Stimulated activated CD4-positive, alpha-beta T cell treated with anti-CD3 and anti-CD28 coated beads, TNF-alpha, amount 100 ng/mL, for 1 hour (primary cell): Measurements from ENCODE around the gene NPHP4.

ENCODE experiments used
- DNase-seq, 3 donors: peaks; one replicate each; pipeline ENCODE4 v3.0.0-alpha.2; 2020; ENCODE audit warnings: low read depth in 3 of 3, low spot score in 1 of 3

Gene NPHP4

DNA sequence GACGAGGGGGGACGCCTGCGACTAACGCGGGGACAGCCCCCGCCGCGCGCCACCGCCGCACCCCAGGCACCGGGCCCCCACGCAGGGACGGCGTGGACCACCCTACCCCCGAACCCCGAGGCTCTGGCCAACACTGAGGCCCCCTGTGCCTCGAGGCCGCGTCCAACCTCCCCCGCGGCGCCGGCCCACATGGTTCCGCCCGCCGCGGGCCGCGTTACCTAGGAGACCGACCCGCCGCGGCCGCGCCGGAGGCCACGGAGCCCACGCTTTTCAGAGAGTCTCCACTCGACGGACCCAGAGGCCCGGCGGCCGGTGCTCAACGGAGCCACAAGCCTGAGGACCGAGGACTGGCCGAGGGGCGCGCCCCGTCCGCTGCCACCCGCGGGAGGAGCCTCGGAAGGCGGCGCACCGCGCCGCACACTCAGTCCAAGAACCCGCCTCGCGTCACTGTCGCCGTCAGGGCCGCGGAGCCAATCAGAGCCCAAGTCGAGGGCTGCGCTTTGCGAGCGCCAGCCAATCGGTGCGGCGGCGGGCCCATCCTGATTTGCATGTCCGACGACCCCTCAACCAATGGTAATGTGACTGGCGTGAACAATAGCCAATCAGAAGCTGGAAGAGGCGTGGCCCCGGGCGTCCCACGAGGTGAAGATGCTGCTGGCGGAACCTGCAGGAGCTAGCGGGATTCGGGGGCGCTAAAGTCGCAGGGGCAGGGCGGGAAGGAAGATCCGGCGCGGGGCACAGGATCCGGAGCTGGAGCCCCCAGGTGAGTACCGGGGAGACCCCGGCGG lies at the start of gene NPHP4:
Gene NPHP4, minus strand, starts transcription at position 400 of the 788 bp plus-strand sequence. CDS start 6,136 bp downstream, outside the sequence.
- peak; percentile 96 to 97 (median 97) for DNase-seq

DNA sequence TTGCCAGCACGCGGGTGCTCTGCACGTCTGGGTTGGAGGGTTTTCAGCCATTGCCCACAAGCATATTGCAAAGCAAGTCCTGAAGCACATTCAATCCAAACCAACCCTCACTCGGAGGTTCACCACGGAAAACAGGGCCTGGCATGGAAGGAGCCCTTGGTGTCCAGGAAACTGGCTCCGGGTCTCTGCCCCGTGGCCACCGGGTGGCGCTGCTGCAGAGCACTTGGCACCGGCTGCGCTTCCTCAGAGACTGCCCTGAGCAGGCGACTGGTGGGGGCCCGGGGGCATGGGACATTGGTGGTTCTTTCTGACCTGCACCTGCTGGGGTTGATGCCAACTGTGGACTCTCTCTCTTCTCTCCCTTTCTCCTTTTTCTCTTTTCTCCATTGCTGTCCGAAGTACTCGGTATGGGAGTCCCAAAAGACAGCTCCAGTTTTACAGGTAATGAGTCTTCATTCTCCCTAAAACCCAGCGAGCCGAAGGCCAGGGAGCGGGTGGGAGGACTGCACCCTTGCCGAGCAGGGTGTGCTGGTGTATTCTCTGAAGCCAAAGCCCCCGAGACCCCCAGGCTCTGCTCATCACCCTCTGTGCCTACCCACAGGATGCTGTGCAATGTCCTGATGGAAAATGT lies 49.3 kb upstream of the NPHP4 start:
- DNase-seq: no peak

DNA sequence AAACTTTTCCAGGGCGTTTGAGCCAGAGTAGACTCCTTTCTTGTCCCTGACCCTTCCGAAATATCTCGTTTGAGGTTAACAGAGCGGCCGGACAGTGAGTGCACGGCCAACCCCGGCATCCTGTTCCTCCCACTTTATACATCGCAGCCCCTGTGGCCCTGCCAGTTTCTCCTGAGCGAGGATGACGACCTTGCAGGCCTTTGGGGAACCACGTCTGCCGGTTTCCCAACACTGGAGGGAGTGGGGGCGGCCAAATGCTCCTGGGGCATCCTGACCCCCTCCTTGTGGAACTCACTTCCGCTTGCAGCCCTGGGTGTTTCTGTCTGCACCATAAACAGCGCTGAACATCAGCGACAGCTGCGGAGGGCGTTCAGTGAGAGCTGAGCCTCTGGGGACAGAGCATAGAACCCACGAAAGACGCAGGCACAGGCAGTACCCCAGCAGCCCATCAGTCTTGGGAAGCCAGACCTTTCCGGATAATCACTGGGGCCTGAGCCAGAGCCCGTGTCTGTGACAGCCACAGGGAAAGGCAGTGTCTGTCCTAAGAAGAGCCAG lies 48.7 kb upstream of the NPHP4 start:
- no peak for DNase-seq

DNA sequence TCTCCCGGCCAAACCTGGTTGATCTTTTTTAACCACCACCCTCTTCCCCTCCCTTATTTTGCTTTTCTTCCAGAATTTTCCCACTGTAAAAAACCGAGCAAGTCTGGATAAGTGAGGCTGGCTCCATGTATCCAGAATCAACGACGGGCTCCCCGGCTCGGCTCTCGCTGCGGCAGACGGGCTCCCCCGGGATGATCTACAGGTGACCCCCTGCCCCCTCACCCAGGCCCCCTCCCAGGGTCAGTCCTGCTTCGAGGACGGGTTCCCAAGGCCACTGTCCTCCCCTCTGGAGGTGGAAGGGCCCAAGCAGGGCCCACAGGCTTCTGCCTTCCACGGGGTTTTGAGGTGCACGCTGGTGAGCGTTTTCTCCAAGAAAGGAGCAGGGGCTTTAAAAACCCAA lies 48.2 kb upstream of the NPHP4 start:
- no peak for DNase-seq

DNA sequence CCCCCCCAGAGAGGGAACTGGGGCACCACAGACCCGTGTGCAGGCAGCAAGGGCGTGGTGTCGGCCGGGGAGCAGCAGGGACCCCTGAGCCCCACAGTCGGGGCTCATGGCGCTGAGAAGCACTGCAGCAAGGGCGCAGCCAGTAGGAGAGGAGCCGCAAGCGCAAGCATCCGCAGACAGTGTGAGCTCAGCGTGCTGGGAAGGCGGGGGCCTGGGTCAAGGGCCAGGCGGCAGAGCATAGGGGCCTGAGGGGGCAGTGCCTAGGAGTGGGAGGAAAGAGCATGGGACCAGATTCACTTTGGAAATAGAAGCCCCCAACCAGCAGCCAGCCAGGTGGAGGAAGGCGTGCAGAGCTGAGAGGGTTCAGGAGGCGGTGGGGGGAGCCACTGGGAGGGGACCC lies 46.8 kb upstream of the NPHP4 start:
- no peak for DNase-seq

DNA sequence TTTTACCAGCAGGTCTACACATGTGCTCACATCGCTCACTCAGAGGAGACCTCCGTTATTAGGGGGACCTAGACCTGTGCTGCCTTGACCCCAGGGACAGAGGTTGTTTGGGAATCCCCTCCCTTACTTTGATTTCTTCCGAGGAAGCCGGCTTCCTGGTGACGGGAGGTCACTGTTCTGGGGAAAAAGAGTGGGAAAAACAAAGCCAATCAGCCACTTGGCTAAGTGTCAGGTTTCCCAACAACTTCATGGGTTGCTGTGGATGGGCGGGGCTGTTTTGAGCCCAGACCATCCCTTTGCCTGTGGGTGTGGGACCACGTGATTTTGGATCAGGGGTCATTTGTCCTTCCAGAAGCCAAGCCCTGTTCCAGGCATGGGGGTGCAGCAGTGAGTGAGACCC lies 46.4 kb upstream of the NPHP4 start:
- DNase-seq: no peak

DNA sequence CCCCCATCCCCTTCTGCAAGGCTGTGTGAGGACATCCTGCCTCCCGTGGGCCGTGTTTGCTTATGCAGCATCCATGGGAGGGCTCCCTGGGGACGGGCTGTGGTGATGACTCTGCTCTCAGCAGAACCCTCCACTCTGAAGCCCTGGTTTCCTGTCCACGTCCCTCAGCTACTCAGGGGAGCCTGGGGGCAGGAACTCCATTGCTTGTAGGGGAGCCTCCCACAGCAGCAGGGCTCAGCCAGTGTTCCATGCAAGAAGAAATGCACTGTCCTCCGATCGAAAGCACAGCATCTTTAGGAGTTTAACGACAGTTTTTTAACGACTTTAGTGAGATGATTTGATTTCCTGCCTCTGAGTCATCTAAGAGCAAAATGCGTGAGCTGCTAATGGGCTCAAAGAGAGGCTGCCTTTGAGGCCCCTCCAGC lies 45.1 kb upstream of the NPHP4 start:
- no peak for DNase-seq

DNA sequence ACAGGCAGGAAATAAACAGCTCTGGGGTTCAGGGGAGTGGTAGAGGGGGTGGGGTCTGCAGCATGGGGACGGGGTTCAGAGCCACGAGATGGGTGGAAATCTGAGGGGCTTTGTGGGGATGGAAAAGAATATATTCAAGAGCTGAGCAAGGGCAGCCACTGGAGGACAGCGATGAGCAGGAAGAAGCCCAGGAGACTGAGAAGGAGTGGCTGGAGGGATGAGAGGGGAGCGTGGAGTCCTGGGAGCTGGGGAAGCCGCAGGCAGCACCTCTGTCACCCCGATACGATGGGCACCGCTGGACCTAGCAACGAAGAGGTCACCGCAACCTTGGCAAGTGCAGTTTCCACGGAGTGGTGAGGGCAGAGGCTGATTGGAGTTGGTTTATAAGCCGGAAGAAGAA lies 43.5 kb upstream of the NPHP4 start:
- no peak for DNase-seq

DNA sequence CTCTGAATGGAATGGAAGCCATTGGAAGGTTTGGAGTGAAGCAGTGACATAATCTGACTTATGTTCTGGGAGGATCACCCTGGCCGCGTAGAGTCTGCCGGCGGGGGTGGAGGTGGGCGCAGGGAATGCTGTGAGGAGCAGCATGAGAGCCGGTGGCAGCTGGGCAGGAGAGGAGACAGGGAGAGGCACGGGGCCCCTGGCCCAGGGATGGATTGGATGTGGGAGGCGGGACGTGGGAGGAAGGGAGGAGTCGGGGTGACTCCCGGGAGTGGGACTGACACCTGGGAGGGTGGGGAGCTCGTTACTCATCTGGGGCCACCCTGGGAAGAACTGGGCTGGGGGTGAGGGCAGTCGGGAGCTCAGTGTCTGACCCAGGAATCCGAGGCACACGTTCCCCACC lies 43.1 kb upstream of the NPHP4 start:
- DNase-seq: no peak

DNA sequence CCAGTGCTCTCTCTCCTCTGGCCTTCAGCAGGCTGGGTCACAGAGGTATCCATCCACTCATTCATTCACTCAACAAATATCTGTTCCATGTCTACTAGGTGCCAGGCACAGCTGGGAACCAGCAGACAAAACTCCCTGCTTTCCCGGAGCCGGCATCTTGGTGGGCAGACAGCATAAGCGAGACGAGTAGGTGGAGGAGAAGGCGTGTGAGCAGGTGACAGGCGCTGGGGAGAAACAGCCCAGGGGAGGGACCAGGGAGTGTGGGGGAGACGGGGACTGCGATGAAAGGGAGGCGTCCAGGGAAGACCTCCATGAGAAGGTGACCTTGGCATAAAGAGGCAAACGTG lies 42.5 kb upstream of the NPHP4 start:
- no peak for DNase-seq

DNA sequence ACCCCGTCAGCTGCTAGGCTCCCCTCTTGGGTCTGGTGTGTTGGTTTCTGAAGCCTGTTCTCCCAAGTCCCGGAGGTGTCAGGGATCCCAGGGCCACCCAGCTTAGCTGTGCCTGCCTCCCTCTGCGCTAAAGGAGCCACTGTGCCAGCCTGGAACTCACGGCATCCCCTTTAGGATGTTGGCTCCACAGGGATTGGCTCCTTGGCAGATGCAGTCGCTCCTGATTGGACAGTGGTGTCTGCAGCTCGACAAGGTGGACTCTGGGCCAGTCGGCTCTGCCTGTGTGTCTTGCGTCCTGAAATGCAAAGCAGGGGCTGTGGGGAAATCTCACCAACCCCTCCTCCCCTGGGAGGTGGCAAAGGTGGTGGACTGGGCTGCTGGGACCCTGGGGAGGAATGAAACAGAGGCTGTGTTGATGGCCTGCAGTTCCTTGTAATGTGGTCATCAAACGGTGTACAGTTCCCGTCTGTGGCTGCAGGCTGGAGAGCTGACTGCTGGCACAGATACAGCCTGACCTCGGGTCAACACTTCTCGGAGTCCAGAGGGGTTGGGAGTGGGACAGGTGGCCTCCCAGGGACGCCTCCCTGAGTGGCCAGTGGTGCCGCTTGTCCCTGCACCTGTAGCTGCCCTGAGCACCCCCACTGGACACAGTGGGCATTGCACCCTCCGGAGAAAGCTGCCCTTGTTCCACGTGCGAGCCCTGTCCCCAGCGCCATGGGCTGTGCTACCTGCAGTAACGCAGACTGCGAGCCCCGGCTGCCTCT lies 41.9 kb upstream of the NPHP4 start:
- DNase-seq: no peak

DNA sequence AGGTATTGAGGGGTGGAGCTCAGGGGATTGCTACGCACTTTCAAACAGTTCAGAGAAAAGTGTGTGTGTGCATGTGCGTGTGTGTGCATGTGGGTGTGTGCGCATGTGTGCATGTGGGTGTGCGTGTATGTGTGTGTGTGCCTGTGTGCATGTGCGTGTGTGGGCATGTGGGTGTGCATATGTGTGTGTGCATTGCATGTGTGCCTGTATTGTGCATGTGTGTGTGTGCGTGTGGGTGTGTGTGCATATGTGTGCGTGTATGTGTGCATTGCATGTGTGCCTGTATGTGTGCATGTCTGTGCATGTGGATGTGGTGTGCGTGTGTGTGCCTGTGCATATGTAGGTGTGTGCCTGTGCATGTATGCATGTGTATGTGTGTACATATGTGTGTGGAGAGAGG lies 40.9 kb upstream of the NPHP4 start:
- no peak for DNase-seq

DNA sequence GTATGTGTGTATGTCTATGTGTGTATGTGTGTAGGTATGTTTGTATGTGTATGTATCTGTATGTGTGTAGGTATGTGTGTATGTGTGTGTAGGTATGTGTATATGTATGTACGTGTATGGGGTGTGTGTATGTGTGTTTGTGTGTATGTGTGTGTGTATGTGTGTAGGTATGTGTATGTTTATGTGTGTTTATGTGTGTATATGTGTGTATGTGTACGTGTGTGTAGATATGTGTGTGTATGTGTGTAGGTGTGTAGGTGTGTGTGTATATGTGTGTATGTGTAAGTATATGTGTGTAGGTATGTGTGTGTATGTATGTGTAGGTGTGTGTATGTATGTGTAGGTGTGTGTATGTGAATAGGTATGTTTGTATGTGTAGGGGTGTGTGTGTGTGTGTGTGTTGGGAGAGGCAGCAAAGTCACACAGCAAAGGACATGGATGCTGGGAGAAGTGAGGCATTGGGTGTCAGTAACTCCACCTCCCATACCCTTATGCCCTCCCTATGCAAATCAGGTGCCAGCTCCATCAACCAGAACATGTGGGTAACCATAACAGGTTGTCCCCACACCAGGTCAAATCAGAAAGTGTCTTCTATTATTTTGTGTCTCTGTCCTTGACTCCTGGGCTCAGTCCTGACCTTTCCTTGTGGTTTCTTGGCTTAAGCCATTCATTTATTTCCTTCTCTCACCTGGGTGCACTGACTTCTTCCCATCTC lies 38.5 kb upstream of the NPHP4 start:
- no peak for DNase-seq

DNA sequence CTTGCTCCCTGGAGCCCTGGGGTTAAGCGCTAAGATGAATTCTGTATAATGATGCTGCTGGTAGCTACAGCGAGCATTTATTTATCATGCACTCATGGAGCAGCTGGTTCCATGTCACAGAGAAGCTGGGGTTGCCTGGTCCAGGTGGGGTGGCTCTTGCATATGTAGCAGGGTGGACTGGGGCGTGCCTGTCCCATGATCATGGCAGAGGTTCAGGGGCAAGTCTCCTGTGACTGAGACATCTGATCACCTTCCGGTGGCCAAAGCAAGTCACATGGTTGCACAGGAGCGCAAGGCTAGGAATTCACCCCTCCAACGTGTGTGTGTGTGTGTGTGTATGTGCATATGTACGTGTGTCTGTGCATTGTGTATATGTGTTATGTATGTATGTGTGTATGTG lies 37.9 kb upstream of the NPHP4 start:
- DNase-seq: no peak

DNA sequence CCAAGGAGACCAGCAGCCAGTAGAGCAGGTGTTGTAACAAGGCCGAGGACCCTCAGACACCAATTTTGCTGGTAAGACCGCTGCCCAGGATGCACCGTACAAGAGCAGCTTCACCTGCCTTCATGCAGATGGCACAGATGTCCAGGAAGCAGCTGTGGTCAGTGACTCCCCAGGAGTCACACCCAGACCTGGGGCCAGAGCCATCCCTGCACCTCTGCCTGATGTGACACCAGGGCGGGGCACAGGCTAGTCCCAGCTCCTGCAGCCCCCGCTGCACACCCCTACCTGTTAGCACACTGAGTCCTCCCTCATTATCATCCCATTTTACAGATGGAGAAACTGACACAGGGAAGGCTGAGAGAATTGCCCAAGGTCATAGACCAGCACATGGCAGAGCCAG lies 37.1 kb upstream of the NPHP4 start:
- DNase-seq: no peak

DNA sequence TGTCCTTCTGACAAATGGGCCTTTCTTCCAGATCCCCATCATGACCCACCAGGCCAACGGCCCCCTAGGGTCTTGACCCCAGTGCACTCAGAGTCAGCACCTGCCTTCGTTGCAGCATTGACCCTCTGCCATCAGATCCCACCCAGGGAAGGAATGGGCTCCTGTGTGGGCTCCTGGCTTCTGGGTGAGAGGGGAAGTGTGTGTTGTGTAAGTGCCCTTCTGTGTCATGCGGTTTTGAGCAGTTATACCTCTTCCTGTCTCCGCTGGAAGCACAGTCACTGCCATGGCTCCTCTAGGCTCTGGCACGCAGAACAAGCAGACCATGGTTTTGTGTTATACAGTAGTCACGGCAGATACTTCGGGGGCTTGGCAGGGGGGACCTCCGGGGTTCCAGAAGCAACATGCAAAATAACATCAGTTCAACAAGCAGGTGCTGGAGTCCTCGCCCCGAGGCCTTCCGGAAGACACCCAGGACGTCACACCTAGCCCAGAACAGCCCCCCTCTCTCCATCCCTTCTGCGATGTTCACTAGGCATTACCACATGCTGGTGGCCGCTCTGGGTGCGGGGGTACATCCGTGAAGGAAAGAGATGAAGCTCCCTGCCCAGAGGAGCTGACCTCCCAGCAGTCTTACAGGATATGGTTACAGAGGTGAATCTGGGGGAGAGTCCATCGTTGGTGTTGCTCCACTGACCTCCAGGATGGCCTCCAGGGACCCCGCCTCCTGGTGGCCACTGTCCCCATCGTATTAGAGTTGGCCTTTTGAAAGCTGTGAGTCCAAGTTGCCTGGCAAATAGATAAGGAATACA lies 36.0 kb upstream of the NPHP4 start:
- peak in 2 of 3 donors; percentile 24 to 30 for DNase-seq

DNA sequence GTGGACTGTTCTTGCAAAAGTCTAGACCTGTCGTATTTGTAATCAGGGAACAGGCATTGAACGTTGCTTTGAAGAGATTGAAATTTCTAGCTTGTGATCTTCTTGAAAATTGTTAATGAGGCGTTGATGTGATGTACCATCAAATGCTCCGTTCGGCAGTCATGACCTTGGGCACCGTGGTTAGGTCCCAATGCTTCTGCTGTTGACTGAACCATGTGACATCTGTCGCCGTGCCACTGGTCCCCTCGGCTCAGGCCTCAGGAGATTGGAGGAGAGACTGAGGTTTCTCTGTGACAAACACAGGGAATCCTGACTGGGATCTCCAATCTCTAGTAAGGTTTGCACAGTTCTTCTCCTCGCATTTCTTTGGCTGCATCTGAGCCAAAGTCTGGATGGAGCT lies 35.4 kb upstream of the NPHP4 start:
- no peak for DNase-seq

DNA sequence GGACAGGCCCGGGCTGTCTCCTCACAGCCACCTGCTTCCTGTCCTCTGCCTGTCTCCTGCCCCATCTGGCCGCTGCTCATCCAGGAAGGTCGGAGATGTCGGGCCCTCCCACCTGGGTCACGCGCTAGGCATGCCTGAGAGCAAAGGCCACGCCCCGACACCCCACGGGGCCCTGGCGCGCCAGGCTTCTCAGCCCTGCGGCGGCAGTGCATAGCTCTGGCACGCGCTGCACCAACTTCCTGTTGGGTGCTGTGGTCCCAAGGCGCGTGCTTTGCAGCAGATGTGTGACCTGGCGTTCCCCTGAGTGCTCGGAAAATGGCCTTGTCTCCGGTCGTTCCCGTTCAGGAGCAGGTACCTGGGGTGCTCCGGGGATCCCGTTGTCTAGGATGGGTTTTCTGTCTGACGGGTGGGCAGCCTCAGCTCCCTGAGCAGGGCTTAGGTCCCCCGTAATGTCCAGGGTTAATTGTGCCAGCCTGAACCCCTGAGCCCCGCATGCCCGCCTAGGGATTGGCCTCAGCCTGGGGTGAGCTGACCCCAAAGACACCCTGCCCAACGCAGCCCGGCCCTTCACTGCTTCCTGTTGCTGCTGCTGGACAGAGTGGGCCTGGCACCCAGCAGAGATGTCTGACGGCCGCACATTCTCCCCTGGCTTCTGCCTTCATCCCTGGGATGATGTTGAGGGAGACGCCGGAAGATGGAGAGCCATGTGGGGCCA lies 34.0 kb upstream of the NPHP4 start:
- peak; percentile 82 to 85 (median 83) for DNase-seq

DNA sequence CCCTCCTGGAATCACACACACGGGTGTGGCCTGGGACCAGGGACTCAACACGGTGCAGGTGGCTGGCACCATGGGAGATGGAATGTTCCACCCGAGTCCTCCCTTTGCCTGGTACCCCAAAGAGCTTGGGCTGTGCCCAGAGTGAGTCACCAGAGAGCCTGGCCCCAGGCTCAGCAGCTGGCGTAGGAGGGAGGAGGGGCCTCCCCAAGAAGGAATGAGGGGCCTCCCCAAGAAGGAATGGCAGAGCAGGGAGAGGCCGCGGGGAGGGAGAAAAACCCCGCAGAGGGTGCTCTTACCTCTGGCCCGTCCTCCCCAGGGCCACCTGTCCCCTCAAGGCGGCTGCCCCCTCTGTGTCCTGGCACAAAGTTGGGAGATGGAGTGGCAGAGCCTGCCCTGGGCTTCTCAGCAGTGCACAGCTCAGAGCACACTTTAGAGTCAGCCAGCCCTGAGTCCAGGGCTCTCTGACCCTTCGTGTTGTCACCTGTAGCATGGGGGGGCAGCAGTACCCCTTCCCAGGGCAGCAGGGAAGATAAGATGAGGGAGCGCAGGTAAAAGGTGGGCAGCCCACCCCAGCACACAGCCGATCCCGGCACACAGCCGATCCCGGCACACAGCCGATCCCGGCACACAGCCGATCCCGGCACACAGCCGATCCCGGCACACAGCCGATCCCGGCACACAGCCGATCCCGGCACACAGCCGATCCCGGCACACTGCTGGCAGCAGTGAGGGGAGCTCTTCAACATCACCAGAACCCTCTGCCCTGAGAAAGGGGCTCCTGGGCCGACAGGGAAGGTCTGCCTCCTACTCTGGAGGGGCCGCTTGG lies 33.3 kb upstream of the NPHP4 start:
- no peak for DNase-seq
